ENCODE measurements around the gene MYO18B. TPM values are rescaled to one million over a fixed set of nuclear protein-coding genes. Genes with fewer than 3 reads are reported as not detected.

The MYO18B gene
- total RNA-seq, 1 donor from 2014 or later, result not detected

DNA sequence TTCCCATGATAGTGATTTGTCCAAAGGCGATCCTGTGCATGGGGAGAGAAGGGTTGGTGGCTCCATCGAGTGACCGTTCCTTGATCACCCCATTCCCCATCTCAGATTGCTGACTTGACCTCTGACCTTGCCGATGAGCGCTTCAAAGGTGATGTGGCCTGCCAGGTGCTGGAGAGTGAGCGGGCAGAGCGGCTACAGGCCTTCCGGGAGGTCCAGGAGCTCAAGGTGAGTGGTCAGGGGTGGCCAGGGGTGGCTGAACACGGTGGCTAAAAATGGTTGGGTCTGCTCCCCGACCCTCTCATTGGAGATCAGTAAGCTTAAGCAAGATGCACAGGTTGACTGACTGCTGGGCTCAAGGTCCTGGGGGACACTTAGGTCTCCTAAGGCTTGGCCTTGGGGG lies 148.7 kb downstream of the MYO18B start:
- H3K27me3 Mint-ChIP-seq (ENCODE audit: low read depth), result peaks cover 84% of the 10 kb centered on the region
- H3K27ac Mint-ChIP-seq (ENCODE audit: unreplicated experiment), result no peak overlapping the region
- no peaks in the 10 kb centered on the region for H3K36me3 Mint-ChIP-seq (ENCODE audit: low read depth)
- H3K4me1 Mint-ChIP-seq, result no peaks in the 10 kb centered on the region
- TF ChIP-seq, protein P1, sequence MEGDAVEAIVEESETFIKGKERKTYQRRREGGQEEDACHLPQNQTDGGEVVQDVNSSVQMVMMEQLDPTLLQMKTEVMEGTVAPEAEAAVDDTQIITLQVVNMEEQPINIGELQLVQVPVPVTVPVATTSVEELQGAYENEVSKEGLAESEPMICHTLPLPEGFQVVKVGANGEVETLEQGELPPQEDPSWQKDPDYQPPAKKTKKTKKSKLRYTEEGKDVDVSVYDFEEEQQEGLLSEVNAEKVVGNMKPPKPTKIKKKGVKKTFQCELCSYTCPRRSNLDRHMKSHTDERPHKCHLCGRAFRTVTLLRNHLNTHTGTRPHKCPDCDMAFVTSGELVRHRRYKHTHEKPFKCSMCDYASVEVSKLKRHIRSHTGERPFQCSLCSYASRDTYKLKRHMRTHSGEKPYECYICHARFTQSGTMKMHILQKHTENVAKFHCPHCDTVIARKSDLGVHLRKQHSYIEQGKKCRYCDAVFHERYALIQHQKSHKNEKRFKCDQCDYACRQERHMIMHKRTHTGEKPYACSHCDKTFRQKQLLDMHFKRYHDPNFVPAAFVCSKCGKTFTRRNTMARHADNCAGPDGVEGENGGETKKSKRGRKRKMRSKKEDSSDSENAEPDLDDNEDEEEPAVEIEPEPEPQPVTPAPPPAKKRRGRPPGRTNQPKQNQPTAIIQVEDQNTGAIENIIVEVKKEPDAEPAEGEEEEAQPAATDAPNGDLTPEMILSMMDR (conservative IDR thresholded peaks at IDR 0.05), result no peak
- no peak for DNase-seq (ENCODE audit: low read depth, low spot score)
- H3K9me3 Mint-ChIP-seq, result no peaks in the 10 kb centered on the region
- no peak overlapping the region for H3K4me3 Mint-ChIP-seq

DNA sequence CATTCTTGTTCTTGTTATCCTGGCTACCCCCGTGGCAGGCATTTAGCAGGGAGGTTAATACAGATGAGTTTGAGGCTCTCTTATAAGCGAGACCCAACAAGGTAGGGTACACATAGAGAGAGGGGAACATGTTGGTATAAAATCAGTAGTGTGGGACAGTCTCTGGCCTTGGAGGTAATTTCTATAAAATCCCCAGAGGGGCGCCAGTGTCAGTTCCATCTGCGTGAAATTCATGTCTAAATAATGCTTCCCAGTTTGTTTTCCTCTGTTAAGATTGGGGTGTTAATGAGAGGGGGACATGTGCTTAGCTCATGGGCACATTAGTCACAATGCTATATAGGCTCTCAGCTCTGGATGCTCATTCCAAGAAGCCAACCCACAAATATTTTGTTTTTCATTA lies 150.7 kb downstream of the MYO18B start:
- Mint-ChIP-seq H3K27me3 (ENCODE audit: low read depth) (peaks cover 79% of the 10 kb centered on the region), H3K4me3 (no peak overlapping the region), H3K4me1 (no peaks in the 10 kb centered on the region), H3K36me3 (ENCODE audit: low read depth) (no peaks in the 10 kb centered on the region), H3K27ac (ENCODE audit: unreplicated experiment) (no peak overlapping the region), H3K9me3 (no peaks in the 10 kb centered on the region)
- TF ChIP-seq, protein P1 (conservative IDR thresholded peaks at IDR 0.05), result no peak
- DNase-seq (ENCODE audit: low read depth, low spot score), result no peak

DNA sequence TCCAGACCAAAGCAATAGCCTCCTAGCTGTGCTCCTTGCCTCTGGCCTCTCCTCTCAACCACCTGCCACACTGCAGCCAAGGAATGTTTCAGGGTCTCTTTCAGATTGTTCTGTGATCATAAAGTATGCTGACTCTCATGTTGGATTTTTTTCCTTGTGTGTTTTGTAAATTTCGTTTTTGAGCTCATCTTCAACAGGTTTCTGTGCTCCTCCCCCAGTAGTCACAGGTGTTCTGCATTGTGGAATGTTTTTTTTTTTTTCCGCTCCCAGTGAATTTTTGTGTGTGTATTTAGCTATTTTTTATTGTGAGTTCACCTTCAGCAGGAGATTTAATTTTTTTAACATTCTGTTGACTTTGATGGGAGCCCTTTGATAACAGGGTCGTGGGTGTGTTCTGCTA lies 153.7 kb downstream of the MYO18B start:
- Mint-ChIP-seq H3K27ac (ENCODE audit: unreplicated experiment) (no peak overlapping the region), H3K36me3 (ENCODE audit: low read depth) (no peaks in the 10 kb centered on the region), H3K4me1 (no peaks in the 10 kb centered on the region), H3K4me3 (no peak overlapping the region), H3K9me3 (no peaks in the 10 kb centered on the region), H3K27me3 (ENCODE audit: low read depth) (peaks cover 56% of the 10 kb centered on the region)
- DNase-seq (ENCODE audit: low read depth, low spot score), result no peak
- TF ChIP-seq, protein P1 (conservative IDR thresholded peaks at IDR 0.05), result no peak

DNA sequence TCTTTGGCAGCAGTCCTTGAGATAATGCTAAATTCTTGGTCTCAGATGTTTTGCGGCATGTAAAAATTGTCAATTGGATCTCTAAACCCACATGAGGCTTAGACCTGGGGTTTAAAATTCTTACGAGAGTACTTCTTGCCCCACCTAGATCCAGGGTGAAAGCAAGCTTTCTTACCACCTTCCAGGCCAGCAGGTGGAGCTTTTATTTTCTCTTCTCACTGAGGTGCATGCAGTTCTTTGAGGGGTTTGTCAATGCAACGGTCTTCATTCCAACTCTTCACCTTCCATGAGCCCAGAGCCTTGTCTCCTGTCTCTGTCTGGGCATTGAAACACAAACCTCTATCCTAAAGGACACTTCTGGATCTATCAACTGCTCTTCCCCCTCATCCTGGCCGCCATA lies 154.1 kb downstream of the MYO18B start:
- Mint-ChIP-seq H3K4me1 (no peaks in the 10 kb centered on the region), H3K27me3 (ENCODE audit: low read depth) (peaks cover 52% of the 10 kb centered on the region), H3K27ac (ENCODE audit: unreplicated experiment) (no peak overlapping the region), H3K4me3 (no peak overlapping the region), H3K36me3 (ENCODE audit: low read depth) (no peaks in the 10 kb centered on the region), H3K9me3 (no peaks in the 10 kb centered on the region)
- DNase-seq (ENCODE audit: low read depth, low spot score), result no peak
- TF ChIP-seq, protein P1 (conservative IDR thresholded peaks at IDR 0.05), result no peak

DNA sequence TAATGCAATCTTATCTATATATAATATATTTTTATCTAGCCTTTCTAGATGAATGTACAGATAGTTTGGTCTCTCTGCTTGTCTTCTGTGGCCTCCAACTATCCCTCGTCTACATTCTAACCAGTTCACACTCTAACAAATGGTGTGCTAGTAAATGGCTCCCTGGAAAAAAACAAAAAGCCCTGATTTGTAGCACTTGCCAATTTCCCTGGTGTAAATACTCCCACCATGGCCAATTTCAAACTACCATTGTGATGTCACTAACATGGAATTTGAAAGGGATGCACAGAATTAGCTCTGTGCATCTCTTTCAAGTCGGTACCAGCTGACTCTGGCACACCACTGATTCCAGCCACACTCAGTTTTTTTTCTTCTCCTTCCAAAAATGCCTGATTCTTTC lies 154.6 kb downstream of the MYO18B start:
- TF ChIP-seq, protein P1 (conservative IDR thresholded peaks at IDR 0.05), result no peak
- Mint-ChIP-seq H3K27ac (ENCODE audit: unreplicated experiment) (no peak overlapping the region), H3K9me3 (no peaks in the 10 kb centered on the region), H3K36me3 (ENCODE audit: low read depth) (no peaks in the 10 kb centered on the region), H3K4me3 (no peak overlapping the region), H3K4me1 (no peaks in the 10 kb centered on the region), H3K27me3 (ENCODE audit: low read depth) (peaks cover 50% of the 10 kb centered on the region)
- no peak for DNase-seq (ENCODE audit: low read depth, low spot score)
